HG03460 (cell line): ENCODE data around the gene CCDC91.
"Not testable (repeated sequence)": the region's sequence is repeated elsewhere in the genome, so short reads cannot be mapped to it uniquely, and the experiment has no call there.

Source experiments
- ATAC-seq: cut with Tn5 transposase; IDR thresholded peaks from one replicate; pipeline ENCODE4 v1.9.1; 2021; ENCODE audit not compliant: unreplicated experiment

Gene CCDC91

GRCh38 chr12:28231248-28231647 is 41.0 kb downstream of the CCDC91 start:
- ATAC-seq: no peak

GRCh38 chr12:28232211-28232928 is 42.1 kb downstream of the CCDC91 start:
- ATAC-seq: peak; percentile 49

GRCh38 chr12:28234444-28234843 is 44.2 kb downstream of the CCDC91 start:
- ATAC-seq: no peak

- ATAC-seq: no peak
Measured at GRCh38 chr12:28235015-28235414, 44.8 kb downstream of the CCDC91 start.

- ATAC-seq: no peak
Measured at GRCh38 chr12:28235985-28236384, 45.7 kb downstream of the CCDC91 start.

DNA sequence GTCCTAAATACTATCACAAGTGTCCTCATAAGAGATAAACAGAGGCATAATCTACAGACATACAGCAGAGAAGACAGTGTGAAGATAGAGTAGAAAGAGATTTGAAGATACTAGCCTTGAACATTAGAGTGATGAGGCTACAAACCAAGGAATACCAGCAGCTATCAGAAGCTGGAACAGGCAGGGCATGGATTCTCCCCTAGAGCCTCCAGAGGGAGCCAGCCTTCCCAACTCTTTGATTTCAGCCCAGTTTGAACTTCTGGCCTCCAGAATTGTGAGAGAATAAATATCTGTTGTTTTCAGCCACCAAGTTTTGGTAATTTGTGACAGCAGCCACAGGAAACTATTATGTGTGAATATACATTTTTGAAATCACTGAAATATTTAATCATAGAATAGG is 47.2 kb downstream of the CCDC91 start:
- ATAC-seq: no peak

DNA sequence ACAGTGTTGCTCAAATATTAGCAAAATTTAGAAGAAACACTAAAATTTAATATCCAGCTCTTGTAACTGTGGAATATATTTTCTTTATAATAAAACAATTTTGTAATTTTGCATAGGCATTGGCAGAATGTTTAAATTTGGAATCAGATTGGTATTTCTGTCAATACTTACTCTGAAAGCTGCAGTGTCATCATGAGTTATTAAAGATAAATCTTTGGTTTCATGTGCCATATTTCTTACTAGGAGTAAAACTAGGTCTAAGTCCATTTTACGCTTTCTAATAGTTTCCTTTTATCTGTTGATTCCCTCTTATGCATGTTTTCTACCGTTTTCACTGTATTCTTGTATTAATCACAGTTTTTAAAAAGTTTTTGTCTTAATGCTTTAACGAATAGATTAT is 49.7 kb downstream of the CCDC91 start:
- ATAC-seq: no peak

DNA sequence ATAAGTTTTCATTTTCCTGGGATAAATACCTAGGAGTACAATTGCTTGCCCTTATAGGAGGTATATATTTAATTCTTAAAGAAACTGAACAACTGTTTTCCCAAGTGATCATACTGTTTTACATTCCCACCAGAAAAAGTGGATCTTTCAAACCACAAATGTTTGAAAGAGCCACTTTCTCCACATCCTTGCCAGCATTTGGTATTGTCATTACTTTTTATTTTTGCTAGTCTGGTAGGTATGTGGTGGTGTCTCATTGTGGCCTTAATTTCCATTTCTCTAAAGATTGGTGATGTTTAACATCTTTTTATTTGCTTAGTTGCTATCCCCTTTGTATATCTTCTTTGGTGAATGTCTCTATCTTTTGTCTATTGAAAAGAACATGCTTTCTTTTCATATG is 50.6 kb downstream of the CCDC91 start:
- ATAC-seq: no peak

- ATAC-seq: no peak
Measured at GRCh38 chr12:28242129-28242495, 51.9 kb downstream of the CCDC91 start.

- no peak for ATAC-seq
Measured at GRCh38 chr12:28242496-28243309, 52.4 kb downstream of the CCDC91 start.

DNA sequence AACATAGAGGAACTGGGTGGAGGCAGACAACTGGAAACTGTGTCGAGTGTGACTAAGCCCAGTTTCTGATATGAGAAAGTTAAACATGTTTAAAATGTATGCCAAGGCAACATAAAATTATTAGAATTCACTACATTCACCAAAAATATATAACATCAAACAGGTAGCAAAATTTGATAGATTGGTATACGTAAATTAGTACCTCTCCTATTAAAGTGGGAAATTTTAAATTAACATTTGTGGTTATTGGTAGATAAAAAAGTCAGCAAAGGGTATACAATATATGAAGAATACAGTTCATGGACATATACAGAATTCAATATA is 53.0 kb downstream of the CCDC91 start:
- ATAC-seq: no peak

DNA sequence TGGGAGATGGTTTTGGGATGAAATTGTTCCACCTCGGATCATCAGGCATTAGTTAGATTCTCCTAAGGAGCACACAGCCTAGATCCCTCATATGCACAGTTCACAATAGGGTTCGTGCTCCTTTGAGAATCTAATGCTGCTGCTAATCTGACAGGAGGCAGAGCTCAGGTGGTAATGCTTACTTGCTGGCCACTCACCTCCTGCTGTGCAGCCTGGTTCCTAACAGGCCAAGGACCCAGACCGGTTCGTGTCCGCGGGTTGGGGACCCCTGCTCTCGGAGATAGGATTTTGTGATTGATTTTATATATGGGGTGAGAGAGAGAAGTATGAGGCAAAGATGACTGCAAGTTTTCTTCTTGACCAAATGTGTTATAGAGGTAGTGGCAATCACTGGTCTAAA is 57.5 kb downstream of the CCDC91 start:
- ATAC-seq: no peak

DNA sequence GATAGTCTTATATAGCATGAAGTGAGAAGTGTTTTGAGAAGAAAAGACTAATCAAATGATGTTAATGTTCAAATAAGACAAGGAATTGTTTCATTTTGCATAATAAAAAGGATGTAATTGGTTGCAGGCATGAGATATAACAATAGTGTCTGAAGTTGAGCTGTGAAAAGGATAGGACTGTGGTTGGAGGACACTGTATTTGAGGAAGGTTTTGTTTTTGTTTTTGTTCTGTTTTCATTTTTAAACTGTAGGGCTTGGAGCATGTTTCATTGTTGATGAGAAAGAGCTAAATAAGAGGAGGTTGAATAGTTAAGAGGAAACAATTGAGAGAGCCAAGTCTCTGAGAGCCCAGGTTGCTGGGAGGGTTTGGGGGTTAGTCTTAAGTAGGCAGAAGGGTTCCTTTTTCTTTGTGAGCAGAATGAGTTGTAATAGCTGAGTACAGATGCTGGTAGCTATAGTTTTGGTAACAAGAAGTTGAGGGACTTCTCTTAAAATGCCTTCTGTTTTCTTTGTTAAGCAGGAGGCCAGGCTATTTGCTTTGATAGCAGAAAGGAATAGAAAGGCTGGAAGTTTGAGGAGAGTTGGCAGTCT is 58.4 kb downstream of the CCDC91 start:
- ATAC-seq: peak; percentile 31

DNA sequence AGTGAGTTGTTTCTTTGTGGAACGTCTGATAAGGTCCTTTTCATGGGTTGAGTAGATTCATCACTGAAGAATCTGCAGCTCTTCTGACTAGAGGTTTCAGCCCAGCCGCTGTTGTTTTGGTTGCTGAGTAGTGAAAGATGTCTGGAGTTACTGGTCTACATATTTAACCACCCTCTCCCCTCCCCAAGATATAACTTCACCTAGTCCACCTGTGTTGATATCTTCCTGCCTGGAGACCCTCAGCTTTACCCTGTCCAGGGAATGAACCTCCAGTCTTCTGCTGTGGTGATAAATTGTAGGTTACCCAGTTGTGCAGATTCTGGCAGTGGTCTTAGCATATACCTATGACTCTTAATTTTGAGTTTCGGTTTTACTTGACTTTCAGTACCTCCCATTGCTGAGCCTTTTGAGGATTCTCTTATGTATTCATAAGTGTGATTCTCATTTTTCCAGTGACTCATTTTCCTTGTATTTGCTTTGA is 62.9 kb downstream of the CCDC91 start:
- ATAC-seq: peak; percentile 89

- ATAC-seq: no peak
Measured at GRCh38 chr12:28257411-28257810, 67.2 kb downstream of the CCDC91 start.

GRCh38 chr12:28258998-28259397 is 68.7 kb downstream of the CCDC91 start:
- ATAC-seq: no peak

GRCh38 chr12:28265435-28266042 is 75.3 kb downstream of the CCDC91 start:
- ATAC-seq: no peak

DNA sequence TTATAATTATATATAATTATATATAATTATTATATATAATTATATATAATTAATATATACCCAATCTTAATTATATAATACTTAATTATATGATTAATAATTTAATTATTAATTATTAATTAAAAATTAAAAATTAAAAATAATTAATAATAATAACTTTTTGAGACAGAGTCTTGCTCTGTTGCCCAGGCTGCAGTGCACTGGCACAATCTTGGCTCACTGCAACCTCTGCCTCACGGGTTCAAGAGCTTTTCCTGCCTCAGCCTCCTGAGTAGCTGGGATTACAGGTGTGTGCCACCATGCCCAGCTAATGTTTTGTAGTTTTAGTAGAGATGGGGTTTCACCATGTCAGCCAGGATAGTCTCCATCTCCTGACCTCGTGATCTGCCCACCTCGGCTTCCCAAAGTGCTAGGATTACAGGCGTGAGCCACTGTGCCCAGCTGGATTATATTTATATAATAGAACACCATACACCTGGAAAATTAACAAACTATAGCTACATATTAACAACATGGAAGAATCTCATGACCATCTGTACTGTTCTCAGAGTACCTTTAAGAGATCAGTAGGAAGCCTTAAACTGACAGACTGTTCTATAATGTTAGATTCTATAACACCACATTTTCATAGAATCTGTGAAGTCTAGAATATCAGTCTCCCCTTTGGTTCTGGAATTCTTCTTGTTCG is 77.8 kb downstream of the CCDC91 start:
- ATAC-seq: not testable (repeated sequence)

GRCh38 chr12:28268608-28269229 is 78.5 kb downstream of the CCDC91 start:
- no peak for ATAC-seq

GRCh38 chr12:28269851-28270250 is 79.6 kb downstream of the CCDC91 start:
- ATAC-seq: no peak

- no peak for ATAC-seq
Measured at GRCh38 chr12:28278499-28278898, 88.2 kb downstream of the CCDC91 start.
